GM18909 (cell line): ENCODE results near the gene SIGLEC15.
A peak's percentile ranks its signal among the peaks of the same experiment; 100 is the strongest.
"Not testable (repeated sequence)": the region's sequence is repeated elsewhere in the genome, so short reads cannot be mapped to it uniquely, and the experiment has no call there.

ENCODE experiments used
- ATAC-seq: cut with Tn5 transposase; IDR thresholded peaks from one replicate; pipeline ENCODE4 v1.9.1; 2021; ENCODE audit warnings: mild to moderate bottlenecking; ENCODE audit not compliant: unreplicated experiment, poor library complexity

SIGLEC15 gene, protein sequence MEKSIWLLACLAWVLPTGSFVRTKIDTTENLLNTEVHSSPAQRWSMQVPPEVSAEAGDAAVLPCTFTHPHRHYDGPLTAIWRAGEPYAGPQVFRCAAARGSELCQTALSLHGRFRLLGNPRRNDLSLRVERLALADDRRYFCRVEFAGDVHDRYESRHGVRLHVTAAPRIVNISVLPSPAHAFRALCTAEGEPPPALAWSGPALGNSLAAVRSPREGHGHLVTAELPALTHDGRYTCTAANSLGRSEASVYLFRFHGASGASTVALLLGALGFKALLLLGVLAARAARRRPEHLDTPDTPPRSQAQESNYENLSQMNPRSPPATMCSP

DNA sequence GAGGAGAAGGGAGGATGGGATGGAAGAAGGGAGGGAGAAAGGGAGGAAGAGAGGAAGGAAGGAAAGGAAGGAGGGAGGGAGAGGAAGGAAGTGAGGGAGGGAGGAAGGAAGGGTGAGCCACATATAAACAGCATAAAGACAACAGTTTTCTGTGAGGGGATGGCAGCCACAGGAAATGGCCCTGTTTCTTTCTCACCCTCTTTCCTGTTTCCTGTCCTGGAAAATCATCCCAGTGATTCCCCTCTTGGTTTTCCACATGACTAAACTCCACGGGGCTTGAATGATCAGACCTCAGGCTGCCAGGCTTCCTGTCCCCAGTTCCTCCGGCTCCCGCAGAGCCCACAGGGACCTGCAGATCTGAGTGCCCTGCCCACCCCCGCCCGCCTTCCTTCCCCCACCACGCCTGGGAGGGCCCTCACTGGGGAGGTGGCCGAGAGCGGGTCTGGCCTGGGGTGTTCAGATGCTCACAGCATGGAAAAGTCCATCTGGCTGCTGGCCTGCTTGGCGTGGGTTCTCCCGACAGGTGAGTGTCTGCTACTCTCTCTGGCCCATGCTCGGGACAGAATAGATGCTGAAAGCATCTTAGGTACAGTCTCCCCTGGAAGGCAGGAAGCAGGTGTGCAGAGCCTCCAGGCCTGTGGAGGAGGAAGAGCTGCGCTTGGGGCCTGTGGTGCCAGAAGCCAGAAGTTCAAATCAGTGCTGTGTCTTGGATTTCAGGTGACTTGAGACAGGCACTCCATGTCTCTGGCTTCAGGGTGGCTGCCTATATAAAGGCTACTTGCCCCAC is at the start of gene SIGLEC15:
SIGLEC15 (plus strand) TSS at position 418 of the 787 bp plus-strand sequence; CDS start at position 472, 54 bp downstream.
- ATAC-seq, result no peak

DNA sequence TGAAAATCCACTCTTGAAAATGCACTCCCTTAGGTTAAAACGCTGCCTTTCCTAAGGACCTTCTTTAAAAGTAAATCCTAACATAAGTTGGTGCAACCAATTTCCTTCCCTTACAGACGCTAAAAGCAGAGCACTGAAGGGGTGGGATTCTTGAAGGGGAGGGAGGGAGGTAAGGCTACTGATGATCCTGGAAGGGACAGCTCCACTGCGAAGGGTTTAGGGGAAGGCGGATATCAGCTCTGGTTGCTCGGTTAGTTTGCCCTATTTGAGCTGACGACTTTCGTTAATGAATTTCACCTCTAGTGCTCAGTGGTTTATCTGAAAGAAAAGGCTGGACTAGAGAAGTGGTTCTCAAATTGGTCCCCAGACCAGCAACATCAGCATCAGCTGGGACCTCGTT is 49.7 kb upstream of the SIGLEC15 start:
- no peak for ATAC-seq

DNA sequence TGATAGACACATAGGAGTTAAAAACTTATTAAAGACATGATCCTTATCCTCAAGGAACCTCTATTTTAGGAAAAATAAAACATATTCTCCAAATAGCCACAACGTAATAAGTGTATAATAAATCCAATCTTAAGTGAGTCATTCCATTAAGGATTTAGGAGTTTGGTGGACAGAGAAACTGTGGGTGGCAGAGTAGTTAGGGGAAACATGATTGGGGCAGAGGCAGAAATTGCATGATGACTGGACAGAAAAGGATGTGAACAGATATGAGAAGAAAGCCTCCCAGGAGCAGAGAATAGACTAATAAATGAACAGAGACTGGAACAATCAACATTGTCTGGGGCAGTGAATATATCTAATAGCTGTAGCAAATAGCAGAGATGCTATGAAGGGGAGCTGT is 48.1 kb upstream of the SIGLEC15 start:
- no peak for ATAC-seq

DNA sequence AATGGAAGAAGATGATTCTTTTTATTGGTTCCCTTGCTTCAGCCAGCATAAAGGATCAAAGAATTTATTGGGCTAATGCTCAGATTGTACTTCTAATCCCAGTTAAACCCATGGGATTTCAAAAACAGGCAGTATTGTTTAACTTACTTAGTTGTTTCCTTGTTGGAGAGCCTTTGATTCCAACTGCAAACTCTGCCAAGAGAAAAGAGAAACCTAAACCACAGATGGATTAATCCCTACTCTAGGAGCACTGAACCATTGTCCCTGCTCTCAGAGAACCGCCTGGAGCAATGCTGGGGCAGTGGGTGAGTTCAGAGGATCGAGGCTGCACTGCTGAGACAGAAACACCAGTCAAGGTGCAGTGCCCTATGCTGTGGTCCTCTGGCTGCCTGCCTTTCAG is 44.9 kb upstream of the SIGLEC15 start:
- ATAC-seq, result no peak

DNA sequence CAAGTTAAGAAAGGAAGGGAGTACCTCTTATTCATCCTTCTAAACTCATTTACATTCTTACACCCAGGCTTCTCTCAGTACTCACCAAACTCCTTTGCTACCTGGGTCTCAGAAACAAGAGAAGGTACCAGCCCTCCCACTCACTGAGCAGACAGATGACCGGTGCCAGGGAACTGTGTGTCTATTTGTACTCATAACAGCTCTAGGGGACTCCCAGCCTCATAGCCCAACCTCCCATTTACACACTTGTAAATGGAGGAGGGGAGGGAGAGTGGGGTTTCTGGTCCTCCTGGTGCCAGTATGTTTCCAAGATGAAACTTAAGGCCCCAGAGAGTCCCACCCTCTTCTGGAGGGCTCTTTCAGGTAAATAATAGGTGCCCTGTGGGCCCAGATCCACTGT is 42.8 kb upstream of the SIGLEC15 start:
- peak; percentile 54 for ATAC-seq

DNA sequence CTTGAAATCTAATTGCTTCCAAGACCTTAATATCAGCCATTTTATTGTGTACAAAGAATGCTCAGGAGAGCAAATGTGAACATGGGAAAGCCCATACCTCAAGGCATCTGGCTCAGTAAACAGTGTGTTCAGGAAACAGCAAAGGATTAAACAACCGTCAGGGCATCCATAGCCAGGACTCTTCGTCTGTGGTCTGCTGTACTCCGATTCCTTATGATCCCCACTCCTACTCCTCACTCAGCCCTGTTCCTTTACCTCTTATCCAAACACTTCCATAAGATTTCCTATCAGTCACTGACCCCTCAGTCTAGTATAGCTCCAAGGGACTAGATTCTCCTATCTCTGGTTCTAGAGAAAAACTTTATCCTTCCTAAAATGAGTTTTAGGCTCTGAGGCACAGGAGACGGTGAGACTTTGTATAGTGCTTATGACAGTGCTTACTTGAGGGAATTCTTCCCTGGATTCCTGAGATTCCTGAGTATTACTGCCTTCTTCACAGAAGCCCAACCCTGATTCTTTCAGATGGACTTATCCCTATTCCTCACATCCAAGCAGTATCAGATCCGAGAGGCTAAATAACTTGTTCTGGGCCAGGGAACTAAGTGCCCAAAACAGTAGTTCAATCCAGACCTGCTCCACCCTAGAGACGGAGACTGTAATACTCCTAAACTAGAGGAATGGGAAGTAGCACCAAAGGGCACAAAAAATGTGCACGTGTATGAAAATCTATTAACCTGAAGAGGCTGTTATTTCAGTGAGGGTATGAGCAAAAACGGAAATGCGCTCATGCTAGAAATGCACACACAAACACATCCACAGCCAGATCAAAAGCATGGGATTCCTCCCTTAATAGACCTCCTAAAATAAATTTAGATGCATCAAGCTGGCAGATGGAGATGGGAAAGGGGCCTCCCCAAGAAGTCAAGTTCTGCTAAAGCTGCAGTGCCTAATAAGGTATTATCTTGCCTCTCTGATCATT is 42.1 kb upstream of the SIGLEC15 start:
- no peak for ATAC-seq

DNA sequence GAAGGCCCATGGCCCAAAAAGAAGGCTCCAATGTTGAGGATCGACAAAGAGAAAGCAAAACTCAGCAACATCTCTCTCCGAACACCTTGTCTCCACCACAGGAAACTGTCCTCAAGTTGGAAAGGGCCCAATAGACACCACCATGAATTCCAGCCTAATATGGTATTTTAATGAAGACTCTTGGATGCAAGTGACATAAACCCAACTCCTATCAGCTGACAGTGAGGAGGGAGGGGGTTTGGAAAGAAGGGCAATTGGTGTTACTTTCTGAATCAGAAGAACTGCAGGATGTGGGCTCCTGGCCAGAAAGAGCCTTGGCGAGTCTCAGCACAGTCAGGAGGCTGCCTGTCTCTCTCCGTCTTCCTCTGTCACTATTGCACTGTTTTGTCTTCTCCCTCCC is 40.3 kb upstream of the SIGLEC15 start:
- no peak for ATAC-seq

DNA sequence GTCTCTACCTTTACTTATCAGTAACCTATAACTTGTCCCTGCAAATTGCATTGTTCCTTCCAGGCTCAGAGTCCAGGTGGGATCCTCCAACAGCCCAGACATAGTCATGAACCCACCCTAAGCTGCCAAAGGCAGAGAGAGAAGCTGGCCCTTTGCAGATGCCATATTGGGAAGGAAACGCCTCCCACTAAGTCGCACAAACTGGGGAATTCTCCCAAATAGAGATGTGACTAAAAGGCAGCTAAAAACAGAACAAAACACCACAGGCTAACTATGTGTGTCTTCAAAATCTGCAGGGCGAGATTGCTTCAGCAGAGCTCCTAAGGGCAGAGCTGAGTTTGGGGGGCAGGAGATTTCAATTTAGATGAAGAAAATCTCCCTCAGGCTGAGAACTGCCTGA is 38.5 kb upstream of the SIGLEC15 start:
- ATAC-seq, result no peak

DNA sequence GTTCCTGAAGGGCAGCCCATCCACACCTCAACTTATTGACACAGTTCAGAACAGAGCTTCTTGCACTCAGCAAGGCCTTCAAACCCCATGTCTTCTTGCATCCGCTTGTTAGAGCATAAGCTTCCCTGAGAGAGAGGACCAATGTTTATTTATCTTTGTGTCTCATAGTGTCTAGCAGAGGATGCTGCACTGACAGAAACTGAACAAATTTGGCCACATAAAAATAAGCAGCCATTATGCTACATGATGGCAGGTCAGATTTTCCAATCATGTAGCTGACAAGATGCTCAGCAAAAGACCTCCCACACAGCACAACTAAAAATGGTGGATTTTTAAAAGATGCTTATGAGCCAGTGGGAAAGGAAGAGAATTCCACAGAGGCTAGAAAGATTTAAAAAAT is 38.1 kb upstream of the SIGLEC15 start:
- no peak for ATAC-seq

DNA sequence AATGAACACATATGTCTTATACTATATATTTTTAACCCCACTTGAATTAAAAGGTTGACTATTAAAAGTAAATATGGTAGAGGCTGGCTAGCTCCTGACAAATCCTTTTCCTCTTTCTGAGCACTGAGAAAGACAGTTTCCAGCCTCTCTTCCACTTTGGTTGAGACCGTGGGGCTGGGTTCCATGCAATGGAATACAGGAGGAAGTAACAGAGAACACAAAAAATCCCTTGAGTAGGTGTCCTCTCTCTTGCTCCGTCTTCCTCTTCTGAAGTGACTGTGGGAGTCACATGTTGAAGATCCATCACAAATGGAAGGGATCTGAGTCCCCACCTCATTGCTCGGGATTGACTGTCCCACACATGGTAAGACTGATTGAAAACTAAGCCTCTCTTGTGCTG is 36.6 kb upstream of the SIGLEC15 start:
- ATAC-seq, result no peak

DNA sequence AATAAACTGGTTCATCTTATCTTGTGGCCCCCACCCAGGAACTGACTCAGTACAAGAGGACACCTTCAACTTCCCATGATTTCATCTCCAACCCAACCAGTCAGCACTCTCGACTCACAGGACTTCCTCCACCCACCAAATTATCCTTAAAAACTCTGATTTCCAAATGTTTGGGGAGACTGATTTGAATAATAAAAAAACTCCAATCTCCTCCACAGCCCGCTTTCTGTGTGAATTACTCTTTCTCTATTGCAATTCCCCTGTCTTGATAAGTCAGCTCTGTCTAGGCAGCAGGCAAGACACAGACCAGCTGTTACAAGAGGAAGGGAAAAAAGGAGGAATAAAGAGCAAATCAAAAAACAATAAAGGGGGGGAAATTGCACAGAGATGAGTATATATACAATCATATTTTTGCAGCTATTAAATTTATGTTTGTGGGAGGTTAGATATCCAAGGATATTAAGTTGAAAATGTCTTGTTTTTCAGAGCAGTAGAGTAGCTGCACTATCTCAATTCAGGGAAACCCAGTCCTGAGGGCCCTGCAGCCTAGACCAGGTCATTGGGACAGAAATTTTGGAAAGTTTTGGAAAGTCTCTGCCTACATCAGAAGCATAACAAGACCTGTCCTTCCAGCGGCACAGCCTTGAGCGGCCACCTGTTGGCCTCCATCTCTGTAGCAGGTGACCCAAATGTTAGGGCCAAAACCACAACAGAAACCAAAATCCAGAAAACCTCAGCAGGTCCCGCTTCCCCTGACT is 32.8 kb upstream of the SIGLEC15 start:
- no peak for ATAC-seq

DNA sequence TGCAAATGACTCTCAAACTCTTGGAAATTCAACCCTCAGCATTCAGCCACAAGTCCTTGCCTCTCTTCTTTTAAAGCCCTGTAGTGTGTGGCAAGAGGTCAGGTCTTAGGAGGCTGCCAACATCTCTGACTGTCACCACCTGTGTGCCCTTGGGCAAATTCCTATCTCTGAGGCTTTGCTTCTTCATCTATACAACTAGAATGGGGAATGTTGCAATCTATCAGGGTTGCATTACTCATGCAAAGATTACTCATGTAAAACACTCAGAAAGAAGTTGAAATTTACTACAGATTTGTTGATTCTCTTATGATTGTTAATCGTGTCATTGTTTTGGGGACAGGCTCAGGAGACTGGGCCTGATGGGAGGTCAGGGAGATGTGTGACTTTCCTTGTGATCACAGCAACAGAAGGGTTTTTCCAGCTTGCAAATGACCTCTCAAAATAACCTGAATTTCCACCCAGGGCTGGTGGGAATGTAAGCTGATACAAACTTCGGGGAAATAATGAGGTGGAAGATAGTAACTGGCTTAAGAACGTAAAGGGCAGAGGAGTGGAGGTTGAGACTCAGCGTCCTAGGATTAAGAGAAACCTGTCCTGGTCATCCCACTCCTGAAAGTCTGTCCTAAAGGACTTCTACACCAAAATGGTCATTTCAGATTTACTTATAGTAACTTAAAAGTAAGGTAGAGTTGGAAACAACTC is 32.1 kb upstream of the SIGLEC15 start:
- no peak for ATAC-seq

DNA sequence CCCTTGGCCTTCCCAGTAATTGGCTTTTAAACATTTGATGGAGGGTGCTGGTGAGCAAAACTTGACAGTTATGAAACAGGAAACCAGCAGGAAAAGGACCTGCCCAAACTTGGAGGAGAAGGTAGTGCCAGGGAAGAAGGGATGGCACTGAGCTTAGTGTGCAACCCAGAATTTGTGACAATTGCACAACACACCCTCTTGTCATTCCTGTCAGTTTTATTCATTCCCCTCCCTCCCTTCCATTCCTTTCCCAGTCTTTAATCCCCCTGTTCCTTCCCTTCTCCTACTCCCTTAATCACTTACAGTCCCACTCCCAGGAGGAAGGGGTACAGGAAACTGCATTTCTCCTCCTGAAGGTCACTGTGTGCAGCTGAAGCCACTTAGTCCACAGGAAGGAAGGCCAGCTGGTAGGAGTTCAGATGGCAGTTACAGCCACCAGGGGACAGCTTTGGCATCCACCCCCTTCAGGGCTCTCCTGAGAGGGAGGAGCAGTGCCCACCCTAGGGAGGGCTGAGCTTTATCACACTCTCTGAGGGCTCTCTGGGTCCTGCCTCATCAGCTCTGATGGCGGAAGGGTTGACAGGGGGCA is 24.0 kb upstream of the SIGLEC15 start:
- ATAC-seq, result no peak

DNA sequence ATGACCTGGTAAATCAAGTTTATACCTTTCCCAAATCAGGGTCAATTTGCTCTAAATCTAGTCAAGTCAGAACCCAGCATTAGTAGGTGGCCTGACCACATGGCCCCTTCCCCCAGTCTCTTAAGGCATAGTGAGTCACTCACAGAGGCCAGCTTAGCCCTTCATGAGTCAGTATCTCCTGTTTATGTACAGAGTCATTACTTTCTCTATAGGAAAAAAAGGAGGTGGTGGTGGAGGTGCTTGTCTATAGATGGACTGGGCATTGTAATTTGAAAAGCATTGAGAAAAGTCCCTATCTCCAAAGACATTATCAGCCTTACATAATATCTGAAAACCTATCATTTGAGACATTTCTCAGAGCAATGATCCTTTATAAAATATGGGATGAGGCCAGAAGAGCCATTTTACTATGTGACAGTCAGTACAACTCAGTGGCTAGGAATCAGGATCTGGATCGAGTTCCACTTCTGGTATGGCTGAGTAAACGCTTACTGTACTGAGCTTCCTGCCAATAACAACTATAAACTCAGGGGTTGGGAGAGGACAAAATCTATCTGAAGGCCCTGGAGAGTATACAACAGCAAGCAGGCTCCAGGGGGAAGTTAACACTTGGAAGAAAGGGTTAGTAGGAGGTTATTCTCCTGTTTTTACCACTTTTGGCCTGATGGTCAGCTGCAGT is 22.5 kb upstream of the SIGLEC15 start:
- ATAC-seq, result no peak

DNA sequence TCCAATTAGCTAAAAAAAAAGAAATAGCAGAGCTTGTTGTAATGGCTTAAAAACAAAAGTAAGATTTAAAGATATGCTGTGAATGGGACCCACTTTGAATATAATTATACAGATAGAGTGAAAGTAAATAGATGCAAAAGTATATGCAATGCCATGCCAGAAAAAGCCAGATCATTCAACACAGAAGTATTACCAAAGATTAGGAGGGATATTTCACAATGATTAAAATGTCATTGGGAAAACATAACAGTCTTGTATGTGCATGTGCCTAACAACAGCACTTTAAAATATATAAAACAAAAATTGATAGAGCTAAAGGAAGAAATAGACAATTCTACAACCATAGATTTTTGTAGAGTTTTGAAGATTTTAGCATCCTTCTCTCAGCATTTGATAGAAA is 19.9 kb upstream of the SIGLEC15 start:
- no peak for ATAC-seq

DNA sequence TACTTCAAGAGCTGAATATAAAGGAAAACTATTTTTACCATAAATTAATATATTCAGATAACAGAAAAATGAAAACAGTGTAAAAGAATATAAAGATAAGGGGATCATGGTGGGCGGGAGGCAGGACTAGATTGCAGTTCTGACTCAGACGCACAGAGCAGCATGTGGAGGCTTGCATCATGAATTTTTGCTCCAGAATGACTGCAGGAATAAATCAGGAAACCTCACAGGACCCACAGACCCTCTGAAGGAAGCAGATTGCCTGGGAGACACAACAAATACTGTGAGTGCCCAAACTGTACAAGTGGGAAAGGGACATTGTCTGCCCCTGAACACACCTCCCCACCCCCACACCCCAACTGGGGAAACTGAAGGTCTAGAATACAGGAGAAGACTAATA is 19.2 kb upstream of the SIGLEC15 start:
- no peak for ATAC-seq

DNA sequence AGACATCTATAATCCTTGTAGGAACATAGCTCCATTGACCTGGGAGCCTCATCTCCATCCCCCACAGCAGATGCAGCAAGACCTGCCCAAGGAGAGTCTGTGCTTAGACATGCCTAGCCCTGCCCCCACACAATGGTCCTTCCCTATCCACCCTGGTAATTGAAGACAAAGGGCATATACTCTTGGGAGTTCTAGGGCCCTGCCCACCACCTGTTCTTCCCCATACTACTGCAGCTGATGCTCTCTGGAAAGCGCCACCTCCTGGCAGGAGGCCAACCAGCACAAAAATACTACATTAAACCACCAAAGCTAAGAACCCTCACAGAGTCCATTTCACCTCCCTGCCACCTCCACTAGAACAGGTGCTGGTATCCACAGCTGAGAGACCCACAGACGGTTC is 18.3 kb upstream of the SIGLEC15 start:
- ATAC-seq, result not testable (repeated sequence)

DNA sequence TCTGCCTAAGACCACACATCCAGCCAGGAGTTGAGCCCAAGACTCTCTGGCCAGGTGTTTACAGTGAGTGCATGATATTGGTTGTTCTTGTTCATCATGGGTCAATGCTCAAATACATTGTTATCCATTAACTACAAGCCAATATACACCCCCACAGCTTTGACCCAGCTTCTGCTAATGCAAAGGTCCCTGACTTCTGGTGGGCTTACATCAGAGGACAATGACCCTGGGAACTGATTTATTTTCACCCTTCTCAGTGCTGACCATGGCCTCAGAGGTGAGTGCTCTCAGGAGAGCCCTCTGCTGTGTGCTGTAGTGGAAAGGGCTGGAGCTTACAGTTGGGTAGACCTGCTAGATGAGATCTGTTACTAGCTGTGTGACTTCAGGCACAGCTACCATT is 10.7 kb upstream of the SIGLEC15 start:
- ATAC-seq, result not testable (repeated sequence)
